ENCODE data around the gene CNOT4.

CNOT4 gene, protein sequence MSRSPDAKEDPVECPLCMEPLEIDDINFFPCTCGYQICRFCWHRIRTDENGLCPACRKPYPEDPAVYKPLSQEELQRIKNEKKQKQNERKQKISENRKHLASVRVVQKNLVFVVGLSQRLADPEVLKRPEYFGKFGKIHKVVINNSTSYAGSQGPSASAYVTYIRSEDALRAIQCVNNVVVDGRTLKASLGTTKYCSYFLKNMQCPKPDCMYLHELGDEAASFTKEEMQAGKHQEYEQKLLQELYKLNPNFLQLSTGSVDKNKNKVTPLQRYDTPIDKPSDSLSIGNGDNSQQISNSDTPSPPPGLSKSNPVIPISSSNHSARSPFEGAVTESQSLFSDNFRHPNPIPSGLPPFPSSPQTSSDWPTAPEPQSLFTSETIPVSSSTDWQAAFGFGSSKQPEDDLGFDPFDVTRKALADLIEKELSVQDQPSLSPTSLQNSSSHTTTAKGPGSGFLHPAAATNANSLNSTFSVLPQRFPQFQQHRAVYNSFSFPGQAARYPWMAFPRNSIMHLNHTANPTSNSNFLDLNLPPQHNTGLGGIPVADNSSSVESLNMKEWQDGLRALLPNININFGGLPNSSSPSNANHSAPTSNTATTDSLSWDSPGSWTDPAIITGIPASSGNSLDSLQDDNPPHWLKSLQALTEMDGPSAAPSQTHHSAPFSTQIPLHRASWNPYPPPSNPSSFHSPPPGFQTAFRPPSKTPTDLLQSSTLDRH

GRCh38 chr7:135509839-135510591 is at the start of gene CNOT4:
CNOT4 (minus strand) TSS chr7:135510102; CDS start chr7:135438331, 71,771 bp downstream.
- peak; percentile 62 for DNase-seq

DNA sequence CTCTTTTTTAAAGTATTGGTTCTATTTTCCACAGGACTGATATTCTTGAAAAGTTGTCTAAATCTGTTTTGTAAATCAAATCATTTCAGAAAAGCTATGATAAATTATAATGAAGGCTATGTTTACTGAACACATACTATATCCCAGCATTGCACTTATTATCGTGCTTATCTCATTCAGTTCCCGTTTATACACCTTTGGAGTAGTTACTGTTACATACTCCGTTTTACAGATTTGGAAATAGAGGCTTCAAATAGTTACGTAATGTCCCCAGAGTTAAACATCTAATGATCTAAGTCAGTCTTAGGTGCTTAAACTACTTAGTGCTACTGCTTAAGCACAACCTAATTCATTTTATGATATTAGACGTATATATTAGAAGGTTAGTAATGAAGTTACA is 49.0 kb upstream of the CNOT4 start:
- no peak for DNase-seq

GRCh38 chr7:135558337-135558767 is 48.5 kb upstream of the CNOT4 start:
- no peak for DNase-seq

DNA sequence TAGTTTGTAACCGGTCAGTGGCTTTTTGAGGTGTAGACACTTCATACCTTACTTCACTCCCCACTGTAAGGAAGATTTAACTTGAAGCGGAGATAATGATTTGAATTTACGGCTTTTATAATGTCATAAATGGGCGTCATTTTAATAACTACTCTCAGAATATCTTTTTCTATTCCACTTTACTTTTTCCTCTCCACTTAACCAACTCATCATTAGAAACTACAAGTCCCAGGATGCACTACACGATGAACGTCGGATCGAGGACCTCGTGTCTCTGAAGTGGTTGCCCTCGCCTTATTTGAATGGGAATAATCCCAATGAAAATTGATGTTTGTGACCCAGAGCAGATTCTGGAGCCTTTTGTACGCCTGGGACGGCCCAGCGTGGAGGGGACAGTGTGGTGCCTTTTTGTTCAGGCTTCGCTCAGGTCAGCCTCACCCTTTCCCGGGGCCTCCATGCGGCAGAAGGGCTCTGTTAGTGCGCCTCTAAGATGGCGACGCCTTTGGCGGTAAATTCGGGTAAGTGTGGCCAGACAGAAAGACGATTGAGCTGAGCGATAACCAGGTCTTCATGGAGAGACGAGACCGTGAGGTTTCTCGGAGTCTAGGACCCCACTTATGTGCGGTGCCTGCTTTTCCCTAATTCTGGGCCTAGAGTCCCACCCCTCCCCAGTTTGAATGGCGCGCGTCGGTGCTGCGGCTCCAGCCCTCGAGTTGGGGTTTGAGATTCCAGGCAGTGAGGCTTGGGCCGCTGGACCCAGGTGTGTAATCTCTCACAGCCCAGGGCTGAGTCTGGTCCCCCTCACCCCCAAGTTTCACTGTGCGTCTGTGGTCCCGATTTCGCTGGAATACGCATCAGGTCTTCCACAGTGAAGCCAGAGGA is 47.8 kb upstream of the CNOT4 start, which contains the start of gene NUP205:
Gene NUP205 (plus strand): TSS at position 463 of the 882 bp plus-strand sequence. CDS start 28 bp downstream, at position 491.
- DNase-seq, result peak; percentile 64

DNA sequence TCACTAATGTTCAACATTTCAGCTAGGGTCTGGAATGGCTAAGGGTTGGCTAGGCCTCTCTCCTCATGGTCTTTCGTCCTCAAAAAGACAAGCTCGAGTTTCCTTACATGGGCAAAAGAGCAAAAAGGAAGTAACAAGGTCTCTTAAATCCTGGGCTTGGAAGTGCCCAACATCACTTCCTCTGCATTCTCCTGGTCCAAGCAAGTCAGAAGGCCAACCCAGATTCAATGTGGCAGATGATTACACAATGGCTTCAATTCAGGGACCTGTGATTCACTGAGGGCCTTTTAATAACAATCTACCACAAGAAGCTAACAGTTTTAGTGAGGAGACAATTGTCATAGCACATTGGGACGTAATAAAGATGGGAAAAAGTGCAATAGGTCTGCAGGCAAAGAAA is 43.4 kb upstream of the CNOT4 start:
- no peak for DNase-seq

GRCh38 chr7:135552148-135552547 is 42.2 kb upstream of the CNOT4 start:
- no peak for DNase-seq

DNA sequence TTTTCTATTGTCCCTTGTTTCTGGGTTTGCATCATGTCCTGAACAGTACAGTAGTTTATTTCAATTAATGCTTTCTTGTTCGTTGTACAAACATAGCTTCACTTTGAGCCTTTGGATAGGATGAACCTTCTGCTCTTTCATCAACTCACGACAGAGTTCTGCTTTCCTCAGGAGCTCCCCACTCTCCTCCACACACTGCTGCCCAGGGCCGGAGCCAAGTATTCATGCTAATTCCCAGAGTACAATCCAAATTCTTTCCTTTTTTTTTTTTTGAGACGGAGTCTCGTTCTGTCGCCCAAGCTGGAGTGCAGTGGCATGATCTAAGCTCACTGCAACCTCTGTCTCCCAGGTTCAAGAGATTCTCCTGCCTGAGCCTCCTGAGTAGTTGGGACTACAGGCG is 40.3 kb upstream of the CNOT4 start:
- no peak for DNase-seq

DNA sequence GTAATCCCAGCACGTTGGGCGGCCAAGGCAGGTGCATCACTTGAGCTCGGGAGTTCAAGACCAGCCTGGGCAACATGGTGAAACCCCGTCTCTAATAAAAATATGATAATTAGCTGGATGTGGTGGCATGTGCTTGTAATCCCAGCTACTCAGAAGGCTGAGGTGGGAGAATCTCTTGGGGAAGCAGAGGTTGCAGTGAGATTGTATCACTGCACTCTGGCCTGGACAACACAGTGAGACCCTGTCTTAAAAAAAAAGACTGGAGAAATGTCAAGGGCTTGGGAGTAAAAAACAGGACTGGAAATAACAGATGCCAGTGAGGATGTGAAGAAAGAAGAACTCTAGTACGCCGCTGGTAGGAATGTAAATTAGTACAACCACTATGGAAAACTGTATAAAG is 31.1 kb upstream of the CNOT4 start:
- DNase-seq, result no peak

- DNase-seq, result no peak
Measured at GRCh38 chr7:135539629-135540028, 29.7 kb upstream of the CNOT4 start.

DNA sequence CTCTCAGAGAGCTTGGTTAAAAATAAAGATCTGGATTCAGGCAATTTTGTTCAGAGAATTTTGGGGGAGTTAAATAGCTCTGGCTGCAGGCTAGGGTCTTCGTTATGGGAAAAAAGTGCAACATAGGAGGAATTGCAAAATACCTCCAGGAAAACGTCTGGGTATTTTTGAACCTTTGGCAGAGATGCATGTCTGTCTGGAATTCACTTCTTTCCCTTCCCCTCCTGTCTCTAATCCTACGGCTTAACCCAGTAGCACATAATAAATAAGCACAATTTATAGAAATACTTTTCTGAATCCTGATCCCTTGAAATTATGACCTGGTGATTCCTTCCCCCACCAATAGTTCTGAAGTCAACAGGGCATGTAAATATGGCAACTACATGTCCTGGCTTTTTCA is 28.5 kb upstream of the CNOT4 start:
- no peak for DNase-seq

GRCh38 chr7:135537905-135538304 is 28.0 kb upstream of the CNOT4 start:
- DNase-seq, result no peak

DNA sequence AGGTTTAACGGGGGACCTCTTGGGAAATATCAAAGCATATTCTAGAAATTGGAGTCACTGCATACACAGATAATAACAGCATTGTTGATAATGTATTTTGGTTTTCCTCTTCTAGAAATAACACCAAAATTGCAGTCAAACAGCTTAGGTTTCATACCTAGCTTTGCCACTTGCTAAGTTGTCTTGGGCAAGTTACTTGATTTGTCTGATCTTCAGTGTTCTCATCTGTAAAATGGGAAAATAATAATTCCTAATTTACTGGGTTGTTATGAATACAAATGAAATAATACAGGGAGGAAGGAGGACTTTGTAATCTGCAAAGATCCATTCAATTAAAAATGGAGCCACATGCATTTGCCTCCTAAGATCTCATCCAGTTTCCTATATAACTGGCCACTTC is 27.6 kb upstream of the CNOT4 start:
- no peak for DNase-seq

DNA sequence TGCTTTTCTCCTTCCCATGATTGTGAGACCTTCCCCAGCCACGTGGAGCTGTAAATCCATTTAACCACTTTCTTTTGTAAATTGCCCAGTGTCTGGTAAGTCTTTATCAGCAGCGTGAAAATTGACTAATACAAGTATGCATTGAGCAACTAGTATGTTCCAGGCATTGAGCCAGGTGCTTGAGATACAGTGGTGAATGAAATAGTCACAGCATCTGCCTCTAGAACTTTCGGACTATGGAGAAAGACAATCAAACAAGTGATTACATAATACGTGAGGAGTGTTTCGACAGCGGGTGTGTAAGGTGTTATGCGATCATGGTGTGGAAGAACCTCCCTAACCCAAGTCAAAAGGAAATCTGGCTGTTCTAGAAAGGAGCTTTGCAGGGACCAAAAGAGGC is 26.2 kb upstream of the CNOT4 start:
- DNase-seq, result no peak

- DNase-seq, result no peak
Measured at GRCh38 chr7:135527025-135527424, 17.1 kb upstream of the CNOT4 start.

- DNase-seq, result no peak
Measured at GRCh38 chr7:135525426-135525825, 15.5 kb upstream of the CNOT4 start.

- no peak for DNase-seq
Measured at GRCh38 chr7:135523146-135523545, 13.2 kb upstream of the CNOT4 start.

- no peak for DNase-seq
Measured at GRCh38 chr7:135522509-135522908, 12.6 kb upstream of the CNOT4 start.

- DNase-seq, result no peak
Measured at GRCh38 chr7:135519871-135520270, 10.0 kb upstream of the CNOT4 start.

DNA sequence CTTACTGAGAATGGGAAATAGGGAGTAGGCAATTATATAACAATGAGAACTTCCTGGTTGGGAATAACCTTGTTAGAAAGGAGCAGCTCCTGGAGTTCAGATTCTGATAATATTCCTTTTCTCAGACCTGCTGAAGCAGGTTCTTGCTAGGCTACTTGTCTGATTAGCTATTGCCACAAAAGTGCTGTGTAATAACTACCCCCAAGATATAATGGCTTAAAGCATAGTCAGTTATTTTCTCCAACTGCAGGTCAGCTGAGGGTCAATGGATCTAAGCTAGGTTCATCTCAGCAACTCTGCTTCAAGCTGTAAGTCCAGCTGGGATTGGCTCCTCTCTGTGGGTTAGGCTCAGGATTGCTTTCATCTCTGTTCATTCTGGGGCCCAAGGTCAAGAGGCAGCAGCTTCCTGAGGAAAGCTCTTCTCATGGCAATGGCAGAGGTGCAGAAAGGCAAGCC is 9.4 kb upstream of the CNOT4 start:
- DNase-seq, result no peak

DNA sequence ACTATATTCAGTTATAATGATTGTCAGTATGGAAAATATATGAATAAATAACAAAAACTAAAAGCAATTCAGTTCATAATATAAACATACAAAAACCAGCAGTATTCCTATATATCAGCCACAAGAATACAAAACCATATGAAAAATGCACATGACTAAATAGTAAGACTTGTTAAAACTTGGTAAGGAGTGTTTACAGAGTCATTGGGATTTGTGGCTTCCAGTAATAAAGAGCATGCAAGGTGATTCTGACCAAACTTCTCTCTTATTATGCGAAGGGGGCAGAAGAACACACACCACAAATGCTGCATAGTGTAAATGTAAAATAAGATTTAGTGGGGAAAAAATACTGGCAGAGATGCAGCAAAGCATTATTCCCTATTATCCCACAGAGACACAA is 8.8 kb upstream of the CNOT4 start:
- no peak for DNase-seq

GRCh38 chr7:135517060-135517459 is 7.2 kb upstream of the CNOT4 start:
- DNase-seq, result no peak

DNA sequence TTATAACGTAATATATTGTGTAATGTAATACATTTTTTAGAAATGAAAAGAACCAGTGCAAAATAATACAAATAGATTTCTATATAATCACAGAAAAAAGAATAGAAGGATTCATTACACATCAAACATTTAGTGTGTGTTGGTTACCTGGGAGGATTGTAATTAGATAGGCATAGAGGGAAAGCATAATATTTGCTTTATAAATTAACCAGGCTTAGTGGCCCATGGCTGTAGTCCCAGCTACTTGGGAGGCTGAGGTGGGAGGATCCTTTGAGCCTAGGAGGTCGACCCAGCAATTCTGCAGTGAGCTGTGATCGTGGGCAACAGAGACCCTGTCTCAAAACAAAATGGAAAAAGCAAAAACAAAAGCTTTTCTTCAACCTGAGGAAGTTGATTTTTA is 5.0 kb upstream of the CNOT4 start:
- no peak for DNase-seq

All from NCI-H1436 treated with DMSO at 0.1 percent for 48 hours (cell line).